Right cardiac atrium (tissue), 5 donors: Measurements from ENCODE around the gene CDK5R1. TPM values are rescaled to one million over a fixed set of nuclear protein-coding genes. Genes with fewer than 3 reads are reported as not detected.

ENCODE experiments used
- ATAC-seq, 2 donors: fragments of 200-7000 bp; cut with Tn5 transposase; one replicate each; pipeline versions ENCODE4 v1.8.0 to v1.9.1; 2020; ENCODE audit warnings: moderate library complexity in 2 of 2, mild to moderate bottlenecking in 1 of 2
- DNase-seq, 3 donors: peaks; one replicate each; pipeline ENCODE4 v3.0.0-alpha.2; 2020
- H3K27ac ChIP-seq: one replicate; pipeline ENCODE4 v1.5.1; 2013; ENCODE audit warnings: mild to moderate bottlenecking, low read length, control low read depth, moderate library complexity
- H3K27me3 ChIP-seq: one replicate; pipeline ENCODE4 v1.6.1; 2013; ENCODE audit not compliant: control insufficient read depth, insufficient read depth
- H3K4me1 ChIP-seq: one replicate; pipeline ENCODE4 v1.6.1; 2013; ENCODE audit warnings: low read length; ENCODE audit not compliant: control insufficient read depth, insufficient read depth
- H3K4me3 ChIP-seq: one replicate; pipeline ENCODE4 v1.5.1; 2013; ENCODE audit warnings: low read length, control low read depth
- H3K9me3 ChIP-seq: one replicate; pipeline ENCODE4 v1.6.1; 2013; ENCODE audit warnings: low read length; ENCODE audit not compliant: control insufficient read depth
- WGBS: extraction: QIAGEN DNeasy Blood & Tissue Kit; methylation state at CpG from one replicate; pipeline ENCODE4 v1.1.7; 2013; 5-methylcytosine and 5-hydroxymethylcytosine counted together
- intact Hi-C, 4 donors: fragments of 100-400 bp; cut with DNase I; formaldehyde crosslinking; loops; one replicate each; pipeline versions ENCODE4 v1.11.0 to v1.14.0; 2022 to 2023
- polyA plus RNA-seq: library from polyadenylated mRNA; stranded (reverse); fragments of 200-250 nt; gene quantifications from one replicate; pipeline ENCODE4 v1.2.3, GENCODE V29; 2013
- total RNA-seq, 4 donors: library from RNA; stranded (reverse); fragmentation: NEBNext Ultra II Directional; extraction: Animal tissue kit (Norgen Biotek cat#: 25700); gene quantifications; one replicate each; pipeline ENCODE4 v1.2.1, GENCODE V29; 2021
- donor health status: healthy with polysubstance abuse.
- donor health status: DM: no; HTN: yes; CAD: no.
- donor health status: DM: no; HTN: no; CAD: no.
- donor health status: DM: no; HTN: yes; CAD: no; lungs with severe emphysema.
- donor health status: DM: yes; HTN: yes; CAD: no.

Gene CDK5R1
- total and polyA plus RNA-seq, 5 donors, result 0.95 to 2.6 (median 1.5) TPM

- Histone ChIP-seq H3K4me3 (no peak overlapping the region), H3K27me3 (no peaks in the 10 kb centered on the region), H3K9me3 (no peaks in the 10 kb centered on the region), H3K27ac (no peak overlapping the region), H3K4me1 (no peaks in the 10 kb centered on the region)
- ATAC-seq (no peak), DNase-seq (no peak)
- intact Hi-C loops, result no loop called here
- WGBS, result 91% methylated on average over 6 of the region's 6 CpGs
These were observed 16.2 kb upstream of the CDK5R1 start for GRCh38 chr17:32470405-32471167.

GRCh38 chr17:32471652-32472051 lies 15.1 kb upstream of the CDK5R1 start:
- no peaks in the 10 kb centered on the region for H3K27me3 ChIP-seq
- no peaks in the 10 kb centered on the region for H3K9me3 ChIP-seq
- DNase-seq, result no peak
- H3K4me1 ChIP-seq, result no peaks in the 10 kb centered on the region
- no peak for ATAC-seq
- no peak overlapping the region for H3K4me3 ChIP-seq
- 90% methylated on average over 4 of the region's 4 CpGs for WGBS
- no peak overlapping the region for H3K27ac ChIP-seq
- intact Hi-C loops, result no loop called here

GRCh38 chr17:32475258-32475657 lies 11.5 kb upstream of the CDK5R1 start:
- H3K27ac ChIP-seq, result no peak overlapping the region
- H3K4me3 ChIP-seq, result no peak overlapping the region
- no peaks in the 10 kb centered on the region for H3K27me3 ChIP-seq
- no peak for DNase-seq
- no peaks in the 10 kb centered on the region for H3K9me3 ChIP-seq
- intact Hi-C loops, result no loop called here
- WGBS, result 85% methylated on average over 3 of the region's 3 CpGs
- H3K4me1 ChIP-seq, result no peaks in the 10 kb centered on the region
- ATAC-seq, result no peak

- intact Hi-C loops, result no loop called here
- WGBS, result 92% methylated on average over 8 of the region's 8 CpGs
- no peaks in the 10 kb centered on the region for H3K4me1 ChIP-seq
- ATAC-seq, result no peak
- no peaks in the 10 kb centered on the region for H3K9me3 ChIP-seq
- no peaks in the 10 kb centered on the region for H3K27me3 ChIP-seq
- no peak overlapping the region for H3K4me3 ChIP-seq
- no peak for DNase-seq
- no peak overlapping the region for H3K27ac ChIP-seq
These were observed 9.6 kb upstream of the CDK5R1 start for GRCh38 chr17:32477220-32477619.

- peaks cover 3% of the 10 kb centered on the region for H3K4me1 ChIP-seq
- H3K4me3 ChIP-seq, result no peak overlapping the region
- WGBS, result 65% methylated on average over 5 of the region's 5 CpGs
- no peak overlapping the region for H3K27ac ChIP-seq
- ATAC-seq (no peak), DNase-seq (no peak)
- intact Hi-C loops, result no loop called here
- H3K27me3 ChIP-seq, result no peaks in the 10 kb centered on the region
- no peaks in the 10 kb centered on the region for H3K9me3 ChIP-seq
These were observed 7.6 kb upstream of the CDK5R1 start for GRCh38 chr17:32479074-32479617.

GRCh38 chr17:32481193-32481592 lies 5.6 kb upstream of the CDK5R1 start:
- Histone ChIP-seq H3K27me3 (no peaks in the 10 kb centered on the region), H3K4me1 (peaks cover 6% of the 10 kb centered on the region), H3K4me3 (no peak overlapping the region), H3K9me3 (no peaks in the 10 kb centered on the region), H3K27ac (no peak overlapping the region)
- ATAC-seq, result no peak
- intact Hi-C loops, result loop anchor here in 3 of 4 donors (5.0 to 10.0 kb wide), 3 partner anchors 174 to 274 kb away; no protein-coding TSS in a partner anchor
- DNase-seq, result no peak
- WGBS, result 78% methylated on average over 8 of the region's 8 CpGs

GRCh38 chr17:32482568-32483320 lies 4.0 kb upstream of the CDK5R1 start:
- intact Hi-C loops, result loop anchor here in 3 of 4 donors (5.0 to 10.0 kb wide), 3 partner anchors 172 to 272 kb away; no protein-coding TSS in a partner anchor
- no peaks in the 10 kb centered on the region for H3K9me3 ChIP-seq
- no peak overlapping the region for H3K27ac ChIP-seq
- peaks cover 6% of the 10 kb centered on the region for H3K4me1 ChIP-seq
- no peaks in the 10 kb centered on the region for H3K27me3 ChIP-seq
- DNase-seq, result no peak
- WGBS, result 64% methylated on average over 11 of the region's 11 CpGs
- H3K4me3 ChIP-seq, result no peak overlapping the region
- ATAC-seq, result no peak

- peak; percentile 87 to 95 (median 95) for DNase-seq
- Histone ChIP-seq H3K27me3 (no peaks in the 10 kb centered on the region), H3K4me3 (no peak overlapping the region), H3K4me1 (peaks cover 6% of the 10 kb centered on the region), H3K9me3 (no peaks in the 10 kb centered on the region), H3K27ac (peak overlapping the region; percentile 61)
- ATAC-seq, result peak; percentile 82 to 88
- intact Hi-C loops, result loop anchor here in 3 of 4 donors (5.0 to 10.0 kb wide), 3 partner anchors 171 to 271 kb away; no protein-coding TSS in a partner anchor
- 10% methylated on average over 7 of the region's 7 CpGs for WGBS
These were observed 3.3 kb upstream of the CDK5R1 start for GRCh38 chr17:32483451-32484019.

- H3K9me3 ChIP-seq, result no peaks in the 10 kb centered on the region
- peaks cover 6% of the 10 kb centered on the region for H3K4me1 ChIP-seq
- intact Hi-C loops, result loop anchor here in 3 of 4 donors (5.0 to 10.0 kb wide), 3 partner anchors 171 to 271 kb away; no protein-coding TSS in a partner anchor
- DNase-seq (no peak), ATAC-seq (no peak)
- H3K4me3 ChIP-seq, result no peak overlapping the region
- H3K27me3 ChIP-seq, result no peaks in the 10 kb centered on the region
- H3K27ac ChIP-seq, result peak overlapping the region; percentile 61
- 61% methylated on average over 4 of the region's 4 CpGs for WGBS
These were observed 2.7 kb upstream of the CDK5R1 start for GRCh38 chr17:32484041-32484461.

GRCh38 chr17:32484628-32485027 lies 2.2 kb upstream of the CDK5R1 start:
- 72% methylated on average over 11 of the region's 11 CpGs for WGBS
- Histone ChIP-seq H3K4me1 (peaks cover 6% of the 10 kb centered on the region), H3K27ac (no peak overlapping the region), H3K4me3 (no peak overlapping the region), H3K27me3 (no peaks in the 10 kb centered on the region), H3K9me3 (no peaks in the 10 kb centered on the region)
- ATAC-seq, result no peak
- DNase-seq, result peak in 1 of 3 donors; percentile 68
- intact Hi-C loops, result loop anchor here in 3 of 4 donors (5.0 to 10.0 kb wide), 3 partner anchors 170 to 270 kb away; no protein-coding TSS in a partner anchor
